SK-N-DZ (cell line): ENCODE data around the gene COA1.
"Not testable (repeated sequence)": the region's sequence is repeated elsewhere in the genome, so short reads cannot be mapped to it uniquely, and the experiment has no call there.

Experiments used
- DNase-seq: peaks from one replicate; pipeline ENCODE4 v3.0.0-alpha.2; 2015; ENCODE audit warnings: low spot score

COA1 gene

DNA sequence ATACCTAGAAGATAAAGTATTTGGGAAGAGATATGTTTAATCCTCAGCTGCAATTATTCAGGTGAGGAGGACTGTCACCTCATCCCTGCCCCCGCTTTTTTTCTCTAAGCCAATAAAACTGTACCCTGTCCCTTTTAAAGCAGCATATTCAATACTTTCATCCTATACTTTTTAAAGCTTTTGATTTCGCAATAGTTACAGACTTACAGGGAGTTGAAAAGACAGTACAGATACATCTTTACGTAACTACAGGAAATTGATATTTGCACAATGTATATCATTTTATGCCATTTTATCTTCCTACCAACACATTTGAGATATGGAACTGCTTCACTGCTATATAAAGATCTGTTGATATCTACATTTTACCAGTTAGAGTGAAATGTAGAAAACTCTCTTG lies 98.8 kb downstream of the COA1 start:
- no peak for DNase-seq

- DNase-seq = no peak
Observed at GRCh38 chr7:43629857-43630256, 99.5 kb downstream of the COA1 start.

- DNase-seq = no peak
Observed at GRCh38 chr7:43628431-43628830, 100.9 kb downstream of the COA1 start.

DNA sequence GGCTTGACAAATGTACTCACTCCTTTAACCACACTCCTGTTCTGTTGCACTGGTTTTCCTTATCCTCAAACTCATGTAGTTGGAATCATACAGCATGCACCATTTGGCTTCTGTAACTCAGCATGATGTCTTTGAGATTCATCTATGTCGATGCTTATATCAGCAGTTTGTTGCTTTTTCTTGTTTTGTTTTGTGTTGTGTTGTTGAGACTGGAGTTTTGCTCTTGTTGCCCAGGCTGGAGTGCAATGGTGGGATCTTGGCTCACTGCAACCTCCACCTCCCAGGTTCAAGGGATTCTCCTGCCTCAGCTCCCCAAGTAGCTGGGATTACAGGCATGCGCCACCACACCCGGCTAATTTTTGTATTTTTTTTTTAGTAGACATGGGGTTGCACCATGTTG lies 101.5 kb downstream of the COA1 start:
- DNase-seq = not testable (repeated sequence)

- DNase-seq = no peak
Observed at GRCh38 chr7:43626695-43627094, 102.6 kb downstream of the COA1 start.

DNA sequence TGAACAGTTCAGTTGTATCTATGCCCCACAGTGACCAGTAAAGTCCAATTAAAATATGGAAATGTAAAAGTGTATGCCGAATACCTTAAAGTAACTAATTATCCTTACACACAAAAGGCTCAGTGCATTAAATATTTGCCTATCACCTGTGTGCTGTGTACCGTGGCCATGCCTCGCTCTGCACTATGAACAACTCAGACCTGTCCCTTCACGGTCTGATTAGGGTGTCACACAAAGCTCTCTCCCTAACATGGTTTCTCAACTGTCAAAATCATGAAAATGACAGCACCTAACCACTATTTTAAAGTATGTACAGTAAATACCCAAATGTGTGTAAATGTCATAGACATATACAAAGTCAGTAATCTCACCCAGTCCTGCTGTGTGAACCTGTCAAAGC lies 103.3 kb downstream of the COA1 start:
- DNase-seq = no peak

GRCh38 chr7:43625453-43625852 lies 103.9 kb downstream of the COA1 start:
- no peak for DNase-seq

- no peak for DNase-seq
Observed at GRCh38 chr7:43624156-43624555, 105.2 kb downstream of the COA1 start.

- DNase-seq = no peak
Observed at GRCh38 chr7:43621729-43622448, 107.4 kb downstream of the COA1 start.

DNA sequence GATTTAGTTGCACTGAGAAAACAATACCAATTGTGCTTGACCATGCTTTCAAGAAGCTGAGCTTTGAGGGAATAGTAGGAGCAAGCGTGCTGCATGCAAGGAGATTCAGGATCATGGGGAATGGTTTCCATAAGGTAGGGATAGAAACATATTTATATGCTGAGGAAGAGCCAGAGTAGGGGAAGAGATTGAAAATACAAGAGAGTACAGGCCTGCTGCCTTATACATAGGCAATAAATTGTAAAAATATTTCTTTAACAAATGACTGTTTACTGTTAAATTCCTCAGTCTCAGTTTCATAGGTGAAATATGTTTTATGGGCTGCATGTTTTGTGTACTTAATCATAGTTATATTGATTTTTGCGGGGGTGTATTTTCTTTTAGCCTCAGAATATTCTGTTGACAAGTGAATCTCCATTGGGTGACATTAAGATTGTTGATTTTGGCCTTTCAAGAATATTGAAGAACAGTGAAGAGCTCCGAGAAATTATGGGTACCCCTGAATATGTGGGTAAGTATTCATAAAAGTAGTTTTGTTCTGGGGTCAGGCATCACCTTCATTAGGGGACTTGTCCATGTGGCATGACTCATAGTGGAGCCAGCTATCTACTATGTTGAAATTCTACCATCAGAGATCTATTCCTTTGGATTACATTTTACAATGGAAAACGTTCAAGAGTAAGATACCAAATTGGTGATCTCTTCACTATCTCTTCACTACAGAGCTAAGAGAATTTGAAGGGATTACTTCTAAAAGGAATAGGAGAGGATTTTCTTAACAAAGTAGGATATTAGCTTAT lies 109.9 kb downstream of the COA1 start:
- DNase-seq = no peak

- DNase-seq = no peak
Observed at GRCh38 chr7:43618073-43618472, 111.2 kb downstream of the COA1 start.

DNA sequence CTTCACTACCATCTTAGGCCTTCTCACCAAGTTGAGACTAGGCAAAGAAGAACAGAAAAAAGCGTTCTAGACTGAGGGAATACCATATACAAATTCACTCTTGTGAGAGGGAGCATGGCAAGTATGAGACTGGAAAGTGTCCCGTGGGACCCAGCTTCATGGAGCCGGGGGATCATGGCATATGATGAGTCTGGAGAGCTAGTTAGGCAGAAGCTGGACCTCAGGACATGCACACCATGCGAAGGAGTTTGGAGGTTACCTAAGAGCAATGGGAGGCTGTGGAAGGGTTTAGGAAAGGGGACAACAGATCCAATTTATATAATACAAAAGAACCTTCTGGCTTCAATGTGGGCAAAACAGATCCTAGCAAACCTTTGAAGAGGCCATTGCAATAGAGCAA lies 112.3 kb downstream of the COA1 start:
- no peak for DNase-seq

DNA sequence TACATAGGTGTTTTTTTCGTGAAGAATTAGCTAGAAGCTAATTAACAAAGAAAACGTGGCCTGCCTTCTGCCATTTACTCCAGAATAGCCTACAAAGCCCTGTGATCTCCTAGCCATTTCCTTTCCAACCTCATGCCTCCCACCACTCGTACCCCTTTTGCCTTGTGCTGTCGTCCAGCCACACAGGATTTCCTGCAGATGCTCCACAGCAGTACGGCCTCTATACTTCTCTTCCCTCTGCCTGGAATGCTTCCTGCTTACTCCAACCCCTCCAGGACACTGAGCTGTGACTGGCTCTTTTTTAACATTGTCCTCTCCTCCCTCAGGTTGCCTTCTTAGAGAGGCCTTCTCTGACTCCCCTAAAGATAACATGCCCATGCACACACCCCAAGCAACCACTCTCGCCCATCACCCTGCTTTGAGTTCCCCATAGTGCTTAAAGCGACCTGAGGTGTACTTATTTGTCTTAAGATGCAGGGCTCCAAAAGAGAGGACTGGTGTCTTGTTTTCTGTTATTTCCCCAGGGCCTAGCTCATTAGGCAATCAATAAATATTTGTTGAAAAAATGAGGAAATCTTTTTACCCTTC lies 113.7 kb downstream of the COA1 start:
- no peak for DNase-seq

DNA sequence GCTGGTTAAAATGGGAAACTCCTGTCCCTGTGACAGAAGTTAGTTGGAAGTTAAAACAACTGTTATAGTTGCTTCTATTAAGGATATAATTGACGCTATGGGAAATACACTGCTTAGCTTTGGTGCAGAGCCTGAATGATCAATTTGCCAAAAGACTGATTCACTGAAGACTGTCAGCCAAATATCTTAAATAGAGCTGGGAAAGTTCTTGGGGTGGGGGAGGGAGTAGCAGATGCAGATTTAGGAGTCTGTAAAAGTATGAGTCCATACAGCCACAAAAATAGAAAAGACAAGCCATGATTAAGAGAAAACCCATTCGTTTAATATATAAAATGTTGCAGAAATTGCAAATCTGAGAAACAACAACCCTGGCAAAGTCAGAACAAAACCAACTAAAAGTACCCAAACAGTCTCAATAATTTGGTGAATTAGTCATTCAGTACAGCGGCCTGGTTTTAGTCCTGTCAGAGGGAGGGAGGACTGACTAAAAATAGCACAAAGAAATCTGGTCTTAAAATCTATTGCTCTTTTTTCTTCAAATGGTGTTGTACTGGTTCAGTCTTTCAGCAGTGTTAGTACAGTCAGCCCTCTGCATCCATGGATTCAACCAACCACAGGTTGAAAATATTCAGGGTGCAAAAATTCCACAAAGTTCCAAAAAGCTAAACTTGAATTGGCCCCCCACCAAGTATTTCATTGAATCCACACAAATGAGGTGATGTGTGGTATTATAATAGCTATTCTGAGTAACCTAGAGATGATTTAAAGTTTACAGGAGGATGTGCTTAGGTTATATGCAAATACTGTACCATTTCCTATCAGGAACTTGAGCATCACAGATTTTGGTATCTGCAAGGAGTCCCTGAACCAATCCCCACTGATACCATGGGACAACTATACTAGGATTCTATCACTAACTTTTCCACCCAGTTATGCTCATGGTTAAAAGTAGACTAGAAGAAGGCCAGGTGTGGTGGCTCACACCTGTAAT lies 116.4 kb downstream of the COA1 start:
- no peak for DNase-seq

DNA sequence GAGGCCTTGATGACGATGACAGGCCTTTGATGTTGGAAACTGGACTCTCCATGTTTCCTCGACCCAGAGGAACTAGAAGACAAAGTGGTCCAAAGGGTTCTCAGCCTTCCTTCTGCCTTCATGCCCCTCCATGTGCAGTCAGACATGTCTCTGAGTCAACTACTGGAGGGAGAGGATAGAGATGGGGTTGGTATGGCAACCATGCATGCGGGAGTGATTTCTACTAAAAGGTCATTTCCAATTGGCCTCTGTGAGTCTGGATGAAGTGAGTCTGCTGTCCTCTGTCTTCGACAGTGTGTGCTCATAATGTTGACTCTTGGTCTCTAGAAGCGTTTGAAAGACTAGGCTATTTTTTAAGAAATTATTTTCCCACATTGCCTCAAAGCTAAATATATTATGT lies 117.2 kb downstream of the COA1 start:
- no peak for DNase-seq

- no peak for DNase-seq
Observed at GRCh38 chr7:43609097-43609496, 120.2 kb downstream of the COA1 start.

- no peak for DNase-seq
Observed at GRCh38 chr7:43604251-43604650, 125.1 kb downstream of the COA1 start.

DNA sequence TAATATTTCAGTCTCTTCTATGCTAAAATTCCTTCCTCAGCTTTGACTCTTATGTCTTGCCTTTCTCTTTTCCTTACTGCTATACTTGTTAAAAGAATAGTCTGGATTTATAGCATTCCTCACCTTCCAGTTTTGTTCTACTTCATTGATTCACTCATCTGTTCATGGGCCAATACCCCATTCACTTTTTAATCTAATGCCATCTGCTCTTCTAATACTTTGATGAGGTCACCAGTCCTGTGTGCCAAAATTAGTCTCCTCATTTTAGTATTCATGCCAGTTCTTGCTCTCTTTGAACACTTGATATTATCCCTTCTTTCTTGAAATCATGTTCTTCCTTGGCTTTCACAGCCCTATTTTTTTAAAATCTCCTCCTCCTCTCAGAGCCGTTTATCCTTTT lies 127.1 kb downstream of the COA1 start:
- DNase-seq = no peak

DNA sequence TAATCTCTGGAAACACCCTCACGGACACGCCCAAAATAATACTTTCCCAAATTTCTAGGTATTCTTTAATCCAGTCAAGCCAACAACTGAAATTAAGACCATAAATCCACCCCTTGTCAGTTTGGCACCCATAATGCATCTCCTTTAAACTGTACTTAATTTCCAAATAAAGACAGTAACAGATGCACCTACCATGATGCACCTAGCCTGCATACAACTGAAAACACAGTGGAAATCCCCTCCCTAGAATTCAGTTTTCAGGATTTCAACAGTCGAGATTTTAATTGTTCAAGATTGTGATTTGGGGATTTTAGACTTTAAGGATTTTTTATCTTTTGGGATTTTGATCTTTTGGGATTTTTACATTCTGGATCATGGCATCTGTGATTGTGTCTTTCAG lies 129.3 kb downstream of the COA1 start:
- no peak for DNase-seq

DNA sequence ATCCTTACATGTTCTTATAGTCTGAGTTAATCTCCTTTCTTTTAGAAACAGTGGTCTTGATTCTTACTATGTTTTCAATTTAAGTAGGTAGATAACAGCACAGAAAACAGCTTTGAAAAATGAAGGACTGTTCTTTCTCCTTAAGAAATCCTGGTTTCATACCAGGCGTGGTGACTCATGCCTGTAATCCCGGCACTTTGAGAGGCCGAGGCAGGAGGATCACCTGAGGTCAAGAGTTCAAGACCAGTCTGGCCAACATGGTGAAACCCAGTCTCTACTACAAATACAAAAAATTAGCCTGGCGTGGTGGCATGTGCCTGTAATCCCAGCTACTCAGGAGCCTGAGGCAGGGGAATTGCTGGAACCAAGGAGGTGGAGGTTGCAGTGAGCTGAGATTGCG lies 132.9 kb downstream of the COA1 start:
- not testable (repeated sequence) for DNase-seq

- DNase-seq = no peak
Observed at GRCh38 chr7:43594020-43594419, 135.3 kb downstream of the COA1 start.

DNA sequence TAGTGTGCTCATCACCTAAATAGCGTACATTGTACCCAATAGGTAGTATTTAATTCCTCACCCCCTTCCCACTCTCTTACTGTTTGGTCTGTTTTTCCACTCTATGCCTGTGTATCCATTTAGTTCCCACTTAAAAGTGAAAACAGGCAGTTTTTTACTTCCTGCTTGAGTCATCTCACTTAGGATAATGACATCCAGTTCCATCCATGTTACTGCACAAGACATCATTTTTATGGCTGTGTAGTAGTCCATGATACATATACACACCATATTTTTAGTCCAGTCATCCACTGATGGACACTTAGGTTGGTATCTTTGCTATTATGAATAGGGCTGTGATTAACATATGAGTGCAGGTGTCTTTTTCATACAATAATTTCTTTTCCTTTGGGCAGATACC lies 136.3 kb downstream of the COA1 start:
- DNase-seq = no peak
